ENCODE data around the gene RRM2.

Gene RRM2

GRCh38 chr2:10161961-10162441 is 39.5 kb downstream of the RRM2 start:
- H3K4me3 ChIP-seq (ENCODE audit: low read length) = no peak overlapping the region
- DNase-seq (ENCODE audit: low read depth) = no peak
- no peak for TF ChIP-seq CTCF (conservative IDR thresholded peaks at IDR 0.05; ENCODE audit: low read depth, low read length)

- no peak for DNase-seq (ENCODE audit: low read depth)
- peak; percentile 31 for TF ChIP-seq CTCF (conservative IDR thresholded peaks at IDR 0.05; ENCODE audit: low read depth, low read length)
- H3K4me3 ChIP-seq (ENCODE audit: low read length) = no peak overlapping the region
These were observed 40.3 kb downstream of the RRM2 start for GRCh38 chr2:10162586-10163497.

GRCh38 chr2:10163498-10164486 is 41.3 kb downstream of the RRM2 start:
- no peak for DNase-seq (ENCODE audit: low read depth)
- TF ChIP-seq CTCF (conservative IDR thresholded peaks at IDR 0.05; ENCODE audit: low read depth, low read length) = no peak
- H3K4me3 ChIP-seq (ENCODE audit: low read length) = no peak overlapping the region

DNA sequence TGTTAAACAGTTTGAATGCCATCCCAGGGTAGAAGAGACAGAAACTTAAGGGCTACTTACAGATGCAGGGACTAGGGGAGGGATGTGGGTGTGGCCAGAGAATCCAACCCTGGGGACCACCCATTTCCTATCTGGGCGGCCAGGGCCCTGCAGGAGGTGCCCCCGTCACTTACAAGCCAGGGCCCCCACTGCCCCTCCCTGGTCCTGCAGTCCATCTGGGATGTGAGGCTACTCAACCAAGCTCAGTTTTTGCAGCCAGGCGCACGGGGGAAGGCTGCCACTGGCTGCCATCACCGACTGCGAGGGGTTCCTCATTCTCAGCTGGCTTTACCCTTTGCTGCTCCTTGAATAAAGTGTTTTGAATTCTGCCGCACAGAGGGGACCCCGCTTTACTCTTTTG is 42.1 kb downstream of the RRM2 start:
- TF ChIP-seq CTCF (conservative IDR thresholded peaks at IDR 0.05; ENCODE audit: low read depth, low read length) = no peak
- DNase-seq (ENCODE audit: low read depth) = no peak
- H3K4me3 ChIP-seq (ENCODE audit: low read length) = no peak overlapping the region

DNA sequence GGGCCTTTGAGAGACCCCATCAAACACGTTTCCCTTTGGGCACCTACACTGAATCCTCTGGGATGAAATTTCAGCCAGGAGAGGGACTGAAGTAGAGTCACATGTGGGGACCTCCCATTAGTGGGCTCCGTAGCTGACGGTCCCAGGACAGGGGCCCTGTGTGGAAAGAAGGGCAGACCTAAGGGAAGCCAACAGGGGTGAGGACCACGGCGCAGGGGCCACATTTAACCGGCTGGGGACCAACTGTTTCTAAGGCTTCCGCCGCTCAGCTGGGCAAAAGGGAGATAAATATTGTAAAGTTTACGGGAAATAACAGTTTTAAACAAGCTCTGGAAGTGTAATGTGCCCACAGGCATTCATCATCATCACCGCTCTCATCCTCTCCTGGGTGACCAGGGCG is 42.7 kb downstream of the RRM2 start:
- no peak for DNase-seq (ENCODE audit: low read depth)
- no peak overlapping the region for H3K4me3 ChIP-seq (ENCODE audit: low read length)
- no peak for TF ChIP-seq CTCF (conservative IDR thresholded peaks at IDR 0.05; ENCODE audit: low read depth, low read length)

DNA sequence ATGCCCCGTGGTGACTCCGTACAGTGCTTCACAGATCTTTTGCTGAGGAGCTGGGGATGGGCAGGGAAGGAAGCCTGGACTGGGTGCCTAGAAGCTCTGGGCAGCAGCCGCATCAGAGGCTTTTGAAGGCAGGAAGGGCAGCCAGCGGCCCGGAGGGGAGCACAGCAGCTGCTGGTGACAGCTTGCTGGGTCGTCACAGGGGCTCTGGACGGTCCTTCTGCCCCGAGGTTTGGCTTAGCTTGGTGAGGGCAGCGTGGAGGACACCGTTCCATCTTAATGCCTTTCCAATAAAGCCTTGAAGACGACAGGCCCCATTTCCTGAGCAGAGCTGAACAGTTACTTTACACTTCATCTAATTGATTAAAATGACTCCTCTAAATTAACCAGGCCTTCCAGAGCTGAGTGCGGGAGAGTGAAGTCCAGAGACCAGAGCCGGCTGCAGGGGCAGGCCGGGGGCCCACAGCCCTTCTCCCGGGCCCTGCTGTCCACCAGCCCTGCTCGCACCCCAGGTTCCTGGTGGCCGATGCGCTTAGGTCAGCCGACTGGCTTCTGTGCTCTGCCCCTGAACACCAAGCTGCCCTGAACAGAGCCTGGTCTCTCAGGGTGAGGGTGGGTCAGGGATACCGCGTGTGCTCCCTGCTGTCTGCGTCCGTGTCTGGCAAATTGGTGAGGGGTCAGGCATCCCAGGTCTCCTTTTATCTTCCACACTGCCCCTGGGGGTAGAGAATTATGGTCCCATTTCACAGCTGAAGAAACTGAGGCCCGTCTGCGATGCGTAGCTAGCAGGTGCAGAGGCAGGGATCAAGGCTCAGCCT is 43.5 kb downstream of the RRM2 start:
- H3K4me3 ChIP-seq (ENCODE audit: low read length) = no peak overlapping the region
- DNase-seq (ENCODE audit: low read depth) = no peak
- no peak for TF ChIP-seq CTCF (conservative IDR thresholded peaks at IDR 0.05; ENCODE audit: low read depth, low read length)
